H1 (cell line): ENCODE measurements around the gene IL36B.

Source experiments
- CBX5 ChIP-seq: fragments of 300-800, 300-1000 bp; sonication (generic); IDR thresholded peaks from 2 replicates; pipeline ENCODE4 v1.7.1; 2016; ENCODE audit warnings: antibody characterized with exemption, low read length, low read depth
- CTCF ChIP-seq, 3 experiments: IDR thresholded peaks; 1 replicate in 2 of 3; 2 replicates in 1 of 3; pipeline versions ENCODE4 v1.5.1 to v1.6.1; 2011; ENCODE audit warnings: low read length in 3 of 3, mild to moderate bottlenecking in 3 of 3, inconsistent platforms in 2 of 3, low read depth in 1 of 3, moderate library complexity in 1 of 3; ENCODE audit not compliant: insufficient read depth in 1 of 3; ENCODE audit errors: control extremely low read depth in 1 of 3
- EGR1 ChIP-seq: IDR thresholded peaks from 2 replicates; pipeline ENCODE4 v1.6.1; 2011; ENCODE audit warnings: low read depth, low read length, borderline replicate concordance
- HDAC2 ChIP-seq, 2 experiments: fragments of 300-600 bp in 1 of 2; sonication (generic) in 1 of 2; IDR thresholded peaks; 2 replicates each; pipeline ENCODE4 v1.6.1; 2011 to 2012; ENCODE audit warnings: low read depth in 2 of 2, low read length in 2 of 2, mild to moderate bottlenecking in 2 of 2, moderate library complexity in 2 of 2, borderline replicate concordance in 1 of 2, inconsistent platforms in 1 of 2
- KDM1A ChIP-seq: fragments of 200-600, 300-600 bp; sonication (generic); IDR thresholded peaks from 2 replicates; pipeline ENCODE4 v1.7.1; 2016; ENCODE audit warnings: mild to moderate bottlenecking, low read length, borderline replicate concordance
- POLR2A ChIP-seq, 2 experiments: IDR thresholded peaks; 1 replicate in 1 of 2; 2 replicates in 1 of 2; pipeline ENCODE4 v1.6.1; 2011; ENCODE audit warnings: low read depth in 2 of 2, low read length in 2 of 2, mild to moderate bottlenecking in 2 of 2; ENCODE audit errors: control extremely low read depth in 1 of 2
- SP4 ChIP-seq: IDR thresholded peaks from 2 replicates; pipeline ENCODE4 v1.6.1; 2012; ENCODE audit warnings: low read length, inconsistent platforms
- YY1 ChIP-seq: IDR thresholded peaks from 2 replicates; pipeline ENCODE4 v1.6.1; 2011; ENCODE audit warnings: low read depth, mild to moderate bottlenecking, low read length

- TF ChIP-seq EGR1 = no peak
- no peak for TF ChIP-seq CTCF (IDR thresholded peaks at IDR 0.05; ENCODE audit: control extremely low read depth in 1 of 3, insufficient read depth in 1 of 3, low read depth in 1 of 3, low read length in 3 of 3)
- TF ChIP-seq SP4 = no peak
- TF ChIP-seq KDM1A = no peak
- TF ChIP-seq POLR2A (IDR thresholded peaks at IDR 0.05; ENCODE audit: control extremely low read depth in 1 of 2, low read depth in 2 of 2, low read length in 2 of 2) = no peak
- no peak for TF ChIP-seq HDAC2 (IDR thresholded peaks at IDR 0.05; ENCODE audit: borderline replicate concordance in 1 of 2, low read depth in 2 of 2, low read length in 2 of 2)
- TF ChIP-seq YY1 = no peak
- no peak for TF ChIP-seq CBX5
Observed at GRCh38 chr2:113064898-113065297, 12.2 kb upstream of the IL36B start.
